ENCODE results near the gene ERBB2.

DNA sequence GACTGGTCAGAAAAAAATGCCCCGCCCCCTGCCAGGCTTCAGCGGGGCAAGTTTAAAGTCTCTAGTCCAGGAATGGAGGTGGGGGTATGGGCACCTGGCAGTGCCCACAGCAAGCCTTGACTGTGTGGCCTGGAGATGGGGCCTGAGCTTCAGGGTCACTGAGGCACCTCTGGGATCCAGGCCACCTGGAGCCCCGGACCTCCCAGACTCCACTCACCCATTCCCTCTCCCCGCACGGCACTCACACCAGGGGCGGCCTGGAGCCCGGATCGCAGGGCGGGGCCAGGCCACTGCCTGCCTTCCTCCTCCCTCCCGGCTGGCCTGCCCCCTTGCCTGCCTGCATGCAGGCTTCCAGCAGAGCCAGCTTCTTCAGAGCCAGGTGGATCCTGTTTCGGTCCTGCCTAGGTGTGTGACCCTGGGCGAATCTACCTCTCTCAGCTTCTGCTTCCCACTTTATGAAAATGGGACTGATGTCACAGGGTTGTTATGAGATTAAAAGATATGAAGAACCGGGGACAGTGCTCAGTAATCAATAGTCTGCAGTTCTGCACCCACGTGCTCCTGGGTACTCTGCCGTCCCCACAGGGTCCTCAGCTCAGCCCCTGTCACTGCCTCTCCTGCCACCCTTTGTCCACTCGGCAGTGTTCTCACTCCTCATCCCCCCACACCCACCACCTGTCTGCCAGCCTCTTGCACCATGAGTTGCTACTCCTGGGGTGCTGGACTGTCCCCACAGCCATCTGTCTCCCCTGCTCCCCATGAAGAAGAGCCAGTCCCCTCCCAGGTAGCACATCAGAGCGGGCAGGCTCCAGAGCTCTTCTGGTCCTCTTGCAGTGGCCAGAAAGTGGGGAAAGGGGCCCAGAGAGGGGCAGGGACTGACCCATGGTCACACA, 35.9 kb upstream of the ERBB2 start:
- no peak for TF ChIP-seq POLR2A (IDR thresholded peaks at IDR 0.05)
- TF ChIP-seq, protein P1, sequence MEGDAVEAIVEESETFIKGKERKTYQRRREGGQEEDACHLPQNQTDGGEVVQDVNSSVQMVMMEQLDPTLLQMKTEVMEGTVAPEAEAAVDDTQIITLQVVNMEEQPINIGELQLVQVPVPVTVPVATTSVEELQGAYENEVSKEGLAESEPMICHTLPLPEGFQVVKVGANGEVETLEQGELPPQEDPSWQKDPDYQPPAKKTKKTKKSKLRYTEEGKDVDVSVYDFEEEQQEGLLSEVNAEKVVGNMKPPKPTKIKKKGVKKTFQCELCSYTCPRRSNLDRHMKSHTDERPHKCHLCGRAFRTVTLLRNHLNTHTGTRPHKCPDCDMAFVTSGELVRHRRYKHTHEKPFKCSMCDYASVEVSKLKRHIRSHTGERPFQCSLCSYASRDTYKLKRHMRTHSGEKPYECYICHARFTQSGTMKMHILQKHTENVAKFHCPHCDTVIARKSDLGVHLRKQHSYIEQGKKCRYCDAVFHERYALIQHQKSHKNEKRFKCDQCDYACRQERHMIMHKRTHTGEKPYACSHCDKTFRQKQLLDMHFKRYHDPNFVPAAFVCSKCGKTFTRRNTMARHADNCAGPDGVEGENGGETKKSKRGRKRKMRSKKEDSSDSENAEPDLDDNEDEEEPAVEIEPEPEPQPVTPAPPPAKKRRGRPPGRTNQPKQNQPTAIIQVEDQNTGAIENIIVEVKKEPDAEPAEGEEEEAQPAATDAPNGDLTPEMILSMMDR (IDR thresholded peaks at IDR 0.05), result no peak
